ENCODE data around the gene ANAPC16. TPM values are rescaled to one million over a fixed set of nuclear protein-coding genes. Genes with fewer than 3 reads are reported as not detected.

Gene ANAPC16
- total RNA-seq, result 10 to 100 TPM; 72.1 to 75.1 TPM

- POLR2A ChIA-PET, result interaction anchor here (0.5 to 4.8 kb wide), 11 partner anchors 9 to 135 kb away, joined by 3 to 30 read pairs (median 3); partner anchors contain the start of gene DDIT4
- CTCF ChIA-PET, result interaction anchor here (0.6 to 3.0 kb wide), 12 partner anchors 8 to 167 kb away, joined by 3 to 7 read pairs (median 3); partner anchors contain the start of genes DDIT4 and SPOCK2
Observed at GRCh38 chr10:72215611-72216549, at the start of gene ANAPC16, which contains the start of gene ASCC1. TSS of gene ANAPC16 (plus strand) at chr10:72216012. CDS start at chr10:72223915, 7,903 bp downstream. TSS of gene ASCC1 (minus strand) at chr10:72216276. CDS start at chr10:72213298, 2,978 bp downstream.

- ChIA-PET POLR2A (no interaction called here), CTCF (no interaction called here)
Observed at GRCh38 chr10:72167118-72167517, 48.7 kb upstream of the ANAPC16 start.

GRCh38 chr10:72170263-72170662 is 45.5 kb upstream of the ANAPC16 start:
- CTCF ChIA-PET, result no interaction called here
- POLR2A ChIA-PET, result no interaction called here

GRCh38 chr10:72170733-72171132 is 45.1 kb upstream of the ANAPC16 start:
- ChIA-PET CTCF (no interaction called here), POLR2A (no interaction called here)

- CTCF ChIA-PET, result no interaction called here
- POLR2A ChIA-PET, result no interaction called here
Observed at GRCh38 chr10:72171175-72171630, 44.6 kb upstream of the ANAPC16 start.

- POLR2A ChIA-PET, result no interaction called here
- CTCF ChIA-PET, result no interaction called here
Observed at GRCh38 chr10:72173262-72173618, 42.6 kb upstream of the ANAPC16 start.

GRCh38 chr10:72173619-72174296 is 42.1 kb upstream of the ANAPC16 start:
- ChIA-PET CTCF (interaction anchor here (0.6 kb wide), 1 partner anchor 25 kb away, joined by 4 read pairs; no protein-coding TSS in a partner anchor), POLR2A (no interaction called here)

- ChIA-PET CTCF (interaction anchor here (0.6 kb wide), 1 partner anchor 25 kb away, joined by 4 read pairs; no protein-coding TSS in a partner anchor), POLR2A (no interaction called here)
Observed at GRCh38 chr10:72174297-72174662, 41.5 kb upstream of the ANAPC16 start.

- ChIA-PET CTCF (no interaction called here), POLR2A (no interaction called here)
Observed at GRCh38 chr10:72175149-72175548, 40.7 kb upstream of the ANAPC16 start.

- ChIA-PET POLR2A (no interaction called here), CTCF (no interaction called here)
Observed at GRCh38 chr10:72176701-72177100, 39.1 kb upstream of the ANAPC16 start.

- ChIA-PET CTCF (no interaction called here), POLR2A (no interaction called here)
Observed at GRCh38 chr10:72177454-72177853, 38.4 kb upstream of the ANAPC16 start.

GRCh38 chr10:72184156-72184555 is 31.7 kb upstream of the ANAPC16 start:
- ChIA-PET POLR2A (no interaction called here), CTCF (no interaction called here)

GRCh38 chr10:72186258-72186981 is 29.4 kb upstream of the ANAPC16 start:
- CTCF ChIA-PET, result interaction anchor here (1.0 kb wide), 1 partner anchor 207 kb away, joined by 3 read pairs; no protein-coding TSS in a partner anchor
- POLR2A ChIA-PET, result no interaction called here

- CTCF ChIA-PET, result interaction anchor here (1.0 kb wide), 1 partner anchor 206 kb away, joined by 3 read pairs; no protein-coding TSS in a partner anchor
- POLR2A ChIA-PET, result no interaction called here
Observed at GRCh38 chr10:72186982-72187330, 28.9 kb upstream of the ANAPC16 start.

- CTCF ChIA-PET, result interaction anchor here (0.7 kb wide), 3 partner anchors 41 to 377 kb away, joined by 3 to 4 read pairs (median 3); no protein-coding TSS in a partner anchor
- POLR2A ChIA-PET, result no interaction called here
Observed at GRCh38 chr10:72194949-72195348, 20.9 kb upstream of the ANAPC16 start.

- ChIA-PET POLR2A (interaction anchor here (0.8 kb wide), 1 partner anchor 16 kb away, joined by 3 read pairs; no protein-coding TSS in a partner anchor), CTCF (interaction anchor here (0.8 kb wide), 1 partner anchor 47 kb away, joined by 5 read pairs; no protein-coding TSS in a partner anchor)
Observed at GRCh38 chr10:72200883-72201282, 14.9 kb upstream of the ANAPC16 start.

GRCh38 chr10:72201293-72201692 is 14.5 kb upstream of the ANAPC16 start:
- CTCF ChIA-PET, result interaction anchor here (0.8 kb wide), 1 partner anchor 47 kb away, joined by 5 read pairs; no protein-coding TSS in a partner anchor
- POLR2A ChIA-PET, result interaction anchor here (0.8 kb wide), 1 partner anchor 15 kb away, joined by 3 read pairs; no protein-coding TSS in a partner anchor

GRCh38 chr10:72204296-72204695 is 11.5 kb upstream of the ANAPC16 start:
- POLR2A ChIA-PET, result interaction anchor here (0.5 to 0.6 kb wide), 2 partner anchors 13 to 1706 kb away, joined by 3 to 4 read pairs; no protein-coding TSS in a partner anchor
- CTCF ChIA-PET, result no interaction called here

GRCh38 chr10:72204724-72205123 is 11.1 kb upstream of the ANAPC16 start:
- CTCF ChIA-PET, result no interaction called here
- POLR2A ChIA-PET, result interaction anchor here (0.5 to 0.6 kb wide), 2 partner anchors 12 to 1706 kb away, joined by 3 to 4 read pairs; no protein-coding TSS in a partner anchor

Data from activated CD8-positive, alpha-beta memory T cell treated with anti-CD3 and anti-CD28 coated beads for 36 hours (primary cell).